ENCODE results near the gene ANO8. TPM values are rescaled to one million over a fixed set of nuclear protein-coding genes. Genes with fewer than 3 reads are reported as not detected.

Gene ANO8
- total and polyA plus RNA-seq, 8 donors, result 9.8 to 21.0 (median 12.2) TPM

DNA sequence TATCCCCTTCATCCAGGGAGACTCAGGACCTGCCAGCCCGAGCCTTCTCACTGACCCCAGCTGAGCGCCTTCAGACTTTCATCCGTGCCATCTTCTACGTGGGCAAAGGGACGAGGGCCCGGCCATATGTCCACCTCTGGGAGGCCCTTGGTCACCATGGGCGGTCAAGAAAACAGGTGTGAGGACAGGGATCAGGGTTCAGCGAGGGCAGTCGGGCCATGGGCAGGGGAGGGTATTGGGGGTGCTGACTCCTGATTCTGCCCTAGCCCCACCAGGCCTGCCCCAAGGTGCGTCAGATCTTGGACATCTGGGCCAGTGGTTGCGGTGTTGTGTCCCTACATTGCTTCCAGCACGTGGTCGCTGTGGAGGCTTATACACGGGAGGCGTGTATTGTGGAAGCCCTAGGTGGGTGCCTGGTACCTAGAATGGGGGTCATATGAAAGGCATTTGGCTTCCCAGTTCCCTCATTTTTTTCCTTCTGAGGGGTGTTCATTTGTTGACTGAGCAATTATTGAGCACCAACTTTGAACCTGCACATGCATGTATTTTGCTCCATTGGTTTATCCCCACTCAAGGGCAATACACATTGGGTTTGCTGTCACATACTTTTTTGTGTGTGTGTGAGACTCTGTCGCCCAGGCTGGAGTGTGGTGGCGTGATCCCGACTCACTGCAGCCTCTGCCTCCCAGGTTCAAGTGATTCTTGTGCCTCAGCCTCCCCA, 49.1 kb downstream of the ANO8 start:
- H3K9me3 ChIP-seq, result no peaks in the 10 kb centered on the region
- peaks cover 11 to 24% of the 10 kb centered on the region in 2 donors for H3K4me1 ChIP-seq
- DNase-seq (no peak), ATAC-seq (no peak)
- no peak overlapping the region for H3K27ac ChIP-seq
- TF ChIP-seq, protein P1, sequence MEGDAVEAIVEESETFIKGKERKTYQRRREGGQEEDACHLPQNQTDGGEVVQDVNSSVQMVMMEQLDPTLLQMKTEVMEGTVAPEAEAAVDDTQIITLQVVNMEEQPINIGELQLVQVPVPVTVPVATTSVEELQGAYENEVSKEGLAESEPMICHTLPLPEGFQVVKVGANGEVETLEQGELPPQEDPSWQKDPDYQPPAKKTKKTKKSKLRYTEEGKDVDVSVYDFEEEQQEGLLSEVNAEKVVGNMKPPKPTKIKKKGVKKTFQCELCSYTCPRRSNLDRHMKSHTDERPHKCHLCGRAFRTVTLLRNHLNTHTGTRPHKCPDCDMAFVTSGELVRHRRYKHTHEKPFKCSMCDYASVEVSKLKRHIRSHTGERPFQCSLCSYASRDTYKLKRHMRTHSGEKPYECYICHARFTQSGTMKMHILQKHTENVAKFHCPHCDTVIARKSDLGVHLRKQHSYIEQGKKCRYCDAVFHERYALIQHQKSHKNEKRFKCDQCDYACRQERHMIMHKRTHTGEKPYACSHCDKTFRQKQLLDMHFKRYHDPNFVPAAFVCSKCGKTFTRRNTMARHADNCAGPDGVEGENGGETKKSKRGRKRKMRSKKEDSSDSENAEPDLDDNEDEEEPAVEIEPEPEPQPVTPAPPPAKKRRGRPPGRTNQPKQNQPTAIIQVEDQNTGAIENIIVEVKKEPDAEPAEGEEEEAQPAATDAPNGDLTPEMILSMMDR (IDR thresholded peaks at IDR 0.05), result no peak
- peaks cover 0 to 24% of the 10 kb centered on the region in 2 donors for H3K27me3 ChIP-seq
- intact Hi-C loops (cut with DNase I), result loop anchor here in 1 of 2 donors (10.0 kb wide), 1 partner anchor 81 kb away; no protein-coding TSS in a partner anchor
- no peaks in the 10 kb centered on the region for H3K36me3 ChIP-seq
- H3K4me3 ChIP-seq, result no peak overlapping the region

DNA sequence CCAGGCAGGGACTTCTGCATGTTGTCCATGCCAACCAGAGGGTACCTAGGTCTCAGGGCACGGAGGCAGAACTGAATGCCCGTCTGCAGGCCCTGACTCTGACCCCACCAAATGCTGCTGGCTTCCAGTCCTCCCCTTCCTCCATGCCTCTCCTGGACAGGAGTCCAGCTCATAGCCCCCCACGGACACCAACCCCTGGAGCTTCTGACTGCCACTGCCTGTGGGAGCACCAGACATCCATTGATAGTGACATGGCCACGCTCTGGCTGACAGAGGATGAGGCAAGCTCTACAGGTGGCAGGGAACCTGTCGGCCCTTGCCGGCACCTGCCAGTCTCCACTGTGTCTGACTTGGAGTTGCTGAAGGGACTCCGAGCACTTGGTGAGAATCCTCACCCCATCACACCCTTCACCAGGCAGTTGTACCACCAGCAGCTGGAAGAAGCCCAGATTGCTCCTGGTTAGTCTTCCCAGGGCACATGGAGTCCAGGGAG, 51.1 kb downstream of the ANO8 start:
- TF ChIP-seq, protein P1 (IDR thresholded peaks at IDR 0.05), result no peak
- H3K4me1 ChIP-seq, result peaks cover 11 to 24% of the 10 kb centered on the region in 2 donors
- H3K4me3 ChIP-seq, result no peak overlapping the region
- no peak for DNase-seq
- ATAC-seq, result no peak
- intact Hi-C loops (cut with DNase I), result loop anchor here in 1 of 2 donors (5.0 to 10.0 kb wide), 2 partner anchors 79 to 216 kb away; no protein-coding TSS in a partner anchor
- H3K27ac ChIP-seq, result no peak overlapping the region
- H3K36me3 ChIP-seq, result peaks cover 0 to 11% of the 10 kb centered on the region in 2 donors
- no peaks in the 10 kb centered on the region for H3K9me3 ChIP-seq
- H3K27me3 ChIP-seq, result peaks cover 0 to 25% of the 10 kb centered on the region in 2 donors

DNA sequence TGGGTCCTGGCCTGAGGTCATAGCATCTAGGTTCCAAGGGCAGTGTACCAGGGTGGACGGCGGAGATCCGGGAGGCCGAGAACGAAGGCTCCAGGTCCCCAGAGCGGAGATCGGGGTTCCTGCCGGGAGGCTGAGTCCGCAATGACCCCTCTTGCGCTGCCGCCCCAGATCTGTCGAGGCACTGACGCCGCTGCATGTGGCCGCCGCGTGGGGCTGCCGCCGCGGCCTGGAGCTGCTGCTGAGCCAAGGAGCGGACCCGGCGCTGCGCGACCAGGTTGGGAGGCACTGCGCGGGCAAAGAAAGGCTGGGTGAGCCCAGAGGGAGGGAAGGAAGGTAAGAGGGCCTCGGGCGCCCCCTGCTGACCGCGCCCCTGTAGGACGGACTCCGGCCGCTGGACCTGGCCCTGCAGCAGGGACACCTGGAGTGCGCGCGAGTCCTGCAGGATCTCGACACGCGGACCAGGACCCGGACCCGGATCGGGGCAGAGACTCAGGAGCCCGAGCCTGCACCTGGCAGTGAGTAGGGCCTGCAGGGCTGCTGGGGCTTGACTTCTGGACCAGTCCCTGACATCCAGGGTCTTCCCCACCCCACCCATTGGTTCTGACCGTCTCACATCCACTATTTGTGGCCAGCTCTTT, 52.0 kb downstream of the ANO8 start:
- intact Hi-C loops (cut with DNase I), result loop anchor here in 1 of 2 donors (5.0 to 10.0 kb wide), 2 partner anchors 78 to 215 kb away; no protein-coding TSS in a partner anchor
- TF ChIP-seq, protein P1 (IDR thresholded peaks at IDR 0.05), result peak; percentile 94 to 98
- Histone ChIP-seq H3K4me1 (peaks cover 11 to 24% of the 10 kb centered on the region in 2 donors), H3K36me3 (peaks cover 0 to 17% of the 10 kb centered on the region in 2 donors), H3K4me3 (peak overlapping the region; percentile 16 to 51), H3K9me3 (no peaks in the 10 kb centered on the region), H3K27me3 (peaks cover 0 to 25% of the 10 kb centered on the region in 2 donors), H3K27ac (no peak overlapping the region)
- ATAC-seq (peak; percentile 99), DNase-seq (peak; percentile 68 to 97 (median 87))

DNA sequence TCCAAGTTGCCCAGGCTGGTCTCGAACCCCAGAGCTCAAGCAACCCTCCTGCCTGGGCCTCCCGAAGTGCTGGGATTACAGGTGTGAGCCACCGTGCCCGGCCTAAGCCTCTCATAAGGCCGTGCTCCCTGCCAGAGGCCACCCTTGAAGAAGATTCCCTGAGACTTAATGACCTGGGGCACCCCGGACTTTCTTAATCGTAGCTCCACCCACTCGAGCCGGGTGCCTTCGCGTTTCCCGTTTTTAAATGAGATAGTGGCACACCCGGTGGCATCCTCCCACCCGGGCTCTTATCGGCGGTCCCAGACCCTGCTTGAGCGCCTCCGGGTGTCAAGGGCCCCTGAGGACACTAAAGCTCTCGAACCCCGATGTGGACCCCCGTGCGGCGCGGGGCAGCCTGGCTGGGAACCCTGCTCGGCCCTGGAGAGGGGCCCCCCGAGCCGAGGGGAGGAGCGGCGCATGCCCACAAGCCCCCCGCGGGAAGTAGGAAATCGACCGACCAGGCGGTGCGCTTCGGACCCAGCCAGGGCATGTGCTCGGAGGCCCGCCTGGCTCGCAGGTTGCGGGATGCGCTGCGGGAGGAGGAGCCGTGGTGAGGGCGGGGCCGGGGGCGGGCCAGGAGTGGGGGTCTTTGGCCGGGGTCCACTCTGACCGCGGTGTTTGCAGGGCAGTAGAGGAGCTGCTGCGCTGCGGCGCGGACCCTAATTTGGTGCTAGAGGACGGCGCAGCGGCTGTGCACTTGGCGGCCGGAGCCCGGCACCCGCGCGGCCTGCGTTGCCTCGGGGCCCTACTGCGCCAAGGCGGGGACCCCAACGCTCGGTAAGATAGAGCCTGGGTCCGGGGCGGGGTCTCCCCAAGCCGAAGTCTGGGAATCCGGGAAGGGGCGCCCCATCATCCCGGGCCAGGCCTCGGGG, 53.0 kb downstream of the ANO8 start, which contains the start of gene ANKLE1:
Gene ANKLE1 (plus strand): TSS at position 511 of the 914 bp plus-strand sequence. CDS start 20 bp downstream, at position 531.
- TF ChIP-seq, protein P1 (IDR thresholded peaks at IDR 0.05), result no peak
- intact Hi-C loops (cut with DNase I), result loop anchor here in 1 of 2 donors (5.0 to 10.0 kb wide), 2 partner anchors 77 to 214 kb away; no protein-coding TSS in a partner anchor
- ATAC-seq, result peak; percentile 42
- peaks cover 0 to 25% of the 10 kb centered on the region in 2 donors for H3K27me3 ChIP-seq
- peaks cover 11 to 24% of the 10 kb centered on the region in 2 donors for H3K4me1 ChIP-seq
- H3K36me3 ChIP-seq, result peaks cover 0 to 27% of the 10 kb centered on the region in 2 donors
- peak within 1 kb of the TSS; percentile 25 to 51 for H3K4me3 ChIP-seq
- no peak within 1 kb of the TSS for H3K27ac ChIP-seq
- H3K9me3 ChIP-seq, result no peaks in the 10 kb centered on the region
- DNase-seq, result peak in 1 of 4 donors; percentile 86
